Loucy (cell line): ENCODE data around the gene TNS4.

Source experiments
- H2AFZ ChIP-seq: fragments of 200-600 bp; sonication (generic); 2 replicates; pipeline ENCODE4 v1.6.0; 2016; ENCODE audit warnings: antibody characterized with exemption, mild to moderate bottlenecking, low read length, moderate library complexity
- H3F3A ChIP-seq: fragments of 200-600 bp; 2 replicates; pipeline ENCODE4 v1.6.0; 2016; ENCODE audit warnings: antibody characterized with exemption, low read depth, mild to moderate bottlenecking
- H3K27me3 ChIP-seq: fragments of 200-600 bp; sonication (generic); 2 replicates; pipeline ENCODE4 v1.6.1; 2014; ENCODE audit warnings: low read length, mild to moderate bottlenecking; ENCODE audit not compliant: insufficient read depth, poor library complexity, severe bottlenecking
- H3K36me3 ChIP-seq: fragments of 200-600 bp; sonication (generic); 2 replicates; pipeline ENCODE4 v1.6.1; 2016; ENCODE audit warnings: low read length; ENCODE audit not compliant: insufficient read depth
- H3K4me1 ChIP-seq: fragments of 200-600 bp; sonication (generic); 2 replicates; pipeline ENCODE4 v1.5.1; 2014; ENCODE audit warnings: low read length, mild to moderate bottlenecking; ENCODE audit not compliant: insufficient read depth, poor library complexity, severe bottlenecking
- H3K4me2 ChIP-seq: fragments of 200-600 bp; sonication (generic); 2 replicates; pipeline ENCODE4 v1.6.0; 2014; ENCODE audit warnings: antibody characterized with exemption, low read length, low read depth, mild to moderate bottlenecking; ENCODE audit not compliant: poor library complexity, severe bottlenecking
- H3K4me3 ChIP-seq: fragments of 200-600 bp; sonication (generic); 2 replicates; pipeline ENCODE4 v1.5.1; 2014; ENCODE audit warnings: low read length, mild to moderate bottlenecking, mixed read lengths; ENCODE audit not compliant: poor library complexity, severe bottlenecking
- H3K79me2 ChIP-seq: fragments of 200-600 bp; sonication (generic); 2 replicates; pipeline ENCODE4 v1.6.1; 2014; ENCODE audit warnings: low read length; ENCODE audit not compliant: insufficient read depth
- H3K9ac ChIP-seq: fragments of 200-600 bp; sonication (generic); 2 replicates; pipeline ENCODE4 v1.6.0; 2014; ENCODE audit warnings: mild to moderate bottlenecking, low read depth, low read length, moderate library complexity; ENCODE audit not compliant: poor library complexity, severe bottlenecking
- H3K9me2 ChIP-seq: fragments of 200-600 bp; sonication (generic); replicated peaks from 2 replicates; pipeline ENCODE4 v1.6.1; 2016; ENCODE audit warnings: low read depth, low read length, mixed read lengths
- H3K9me3 ChIP-seq: fragments of 200-600 bp; sonication (generic); 2 replicates; pipeline ENCODE4 v1.6.1; 2014; ENCODE audit warnings: mild to moderate bottlenecking, antibody characterized with exemption, low read length, low read depth; ENCODE audit not compliant: insufficient read depth
- H4K20me1 ChIP-seq: fragments of 200-600 bp; sonication (generic); 2 replicates; pipeline ENCODE4 v1.6.0; 2014; ENCODE audit warnings: antibody characterized with exemption, low read length, mild to moderate bottlenecking; ENCODE audit not compliant: insufficient read depth, poor library complexity, severe bottlenecking
- CTCF ChIP-seq: fragments of 200-600 bp; sonication (generic); conservative IDR thresholded peaks from 2 replicates; pipeline ENCODE4 v1.5.1; 2014; ENCODE audit warnings: mild to moderate bottlenecking, antibody characterized with exemption, low read length
- EZH2phosphoT487 ChIP-seq: fragments of 200-600 bp; IDR thresholded peaks from 2 replicates; pipeline ENCODE4 v1.6.1; 2018; ENCODE audit warnings: antibody characterized with exemption, mild to moderate bottlenecking, moderate library complexity, borderline replicate concordance

Gene TNS4

DNA sequence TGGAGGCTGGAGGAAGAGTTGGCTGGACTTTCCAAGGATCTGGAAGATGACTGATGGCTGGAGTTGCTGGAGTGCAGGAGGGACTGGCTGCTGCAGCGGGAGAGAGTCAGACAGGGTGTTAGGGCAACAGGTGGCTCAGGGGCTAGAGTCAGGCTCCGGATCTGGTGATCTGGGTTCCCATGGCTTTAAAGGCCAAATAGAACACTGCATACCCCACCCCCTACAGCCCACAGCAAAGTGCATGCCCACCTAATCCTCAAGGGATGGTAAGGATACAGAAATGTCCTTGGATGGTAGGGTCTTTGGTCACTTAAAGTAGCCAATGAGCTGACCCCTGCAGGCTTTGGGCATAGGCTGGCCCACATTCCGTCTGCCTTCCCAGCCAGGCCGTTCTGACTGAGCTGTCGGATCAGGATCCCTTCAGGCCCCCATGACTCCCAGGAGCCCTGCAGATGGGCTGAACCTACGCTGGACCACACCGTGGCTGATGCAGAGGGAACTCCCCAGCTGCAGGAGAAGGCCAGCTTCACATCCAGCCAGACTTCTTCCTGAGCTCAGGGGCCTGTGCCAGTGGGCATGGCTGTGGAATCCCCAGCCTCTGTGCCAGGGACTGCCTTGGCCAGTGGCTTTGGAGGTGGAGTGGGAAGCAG, 13.9 kb downstream of the TNS4 start:
- H4K20me1 ChIP-seq = no peaks in the 10 kb centered on the region
- H3K4me2 ChIP-seq = no peak overlapping the region
- no peaks in the 10 kb centered on the region for H3K79me2 ChIP-seq
- no peak overlapping the region for H2AFZ ChIP-seq
- TF ChIP-seq EZH2phosphoT487 (no peak), CTCF (no peak)
- no peaks in the 10 kb centered on the region for H3F3A ChIP-seq
- H3K4me1 ChIP-seq = peaks cover 19% of the 10 kb centered on the region
- H3K36me3 ChIP-seq = no peaks in the 10 kb centered on the region
- no peak overlapping the region for H3K4me3 ChIP-seq
- no peaks in the 10 kb centered on the region for H3K27me3 ChIP-seq
- H3K9ac ChIP-seq = no peak overlapping the region
- no peaks in the 10 kb centered on the region for H3K9me2 ChIP-seq
- H3K9me3 ChIP-seq = no peaks in the 10 kb centered on the region

DNA sequence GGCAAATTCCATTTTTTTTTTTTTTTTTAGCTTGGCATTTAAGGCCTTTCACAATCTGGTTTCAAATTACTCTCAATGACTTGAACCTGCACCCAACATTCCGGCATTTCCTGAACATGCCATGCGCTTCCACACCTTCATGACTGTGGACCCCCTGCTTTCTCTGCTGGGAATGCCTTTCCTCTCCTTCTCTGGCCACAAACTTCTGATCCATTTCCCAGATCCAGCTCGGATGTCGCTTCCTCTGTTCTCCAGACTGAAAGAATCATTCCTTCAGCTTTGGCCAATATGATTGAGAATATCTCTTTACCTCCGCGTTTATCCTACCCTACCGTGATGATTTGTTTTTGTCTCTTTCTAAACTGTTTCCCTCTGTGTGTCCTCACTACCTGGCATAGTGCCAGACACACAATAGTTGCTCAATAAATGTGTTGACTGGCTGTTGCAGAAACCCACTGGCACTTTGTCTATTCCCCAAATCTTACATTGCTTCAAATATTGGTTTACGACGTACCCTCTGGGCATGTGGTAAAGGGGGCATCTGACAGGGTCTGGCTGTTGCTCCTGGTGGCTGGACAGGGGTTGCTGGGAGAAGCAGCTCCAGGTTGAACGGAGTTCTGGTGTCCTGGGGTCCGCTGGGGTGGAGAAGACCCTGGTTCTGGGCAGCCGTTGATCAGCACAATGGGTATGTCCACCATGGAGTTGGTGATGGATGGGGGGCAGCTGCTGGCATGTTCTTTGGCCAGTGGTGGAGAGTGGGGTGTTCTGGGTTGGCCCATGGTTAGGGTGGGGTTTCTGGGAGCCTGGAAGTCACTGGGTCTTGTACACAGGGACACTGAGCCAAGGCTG, 14.7 kb downstream of the TNS4 start:
- no peak overlapping the region for H2AFZ ChIP-seq
- H3K4me3 ChIP-seq = no peak overlapping the region
- no peaks in the 10 kb centered on the region for H3K79me2 ChIP-seq
- H3K9me3 ChIP-seq = no peaks in the 10 kb centered on the region
- no peaks in the 10 kb centered on the region for H3K27me3 ChIP-seq
- H3K9me2 ChIP-seq = no peaks in the 10 kb centered on the region
- no peaks in the 10 kb centered on the region for H4K20me1 ChIP-seq
- no peaks in the 10 kb centered on the region for H3K36me3 ChIP-seq
- no peak overlapping the region for H3K9ac ChIP-seq
- H3K4me1 ChIP-seq = peaks cover 19% of the 10 kb centered on the region
- no peaks in the 10 kb centered on the region for H3F3A ChIP-seq
- no peak for TF ChIP-seq EZH2phosphoT487
- H3K4me2 ChIP-seq = no peak overlapping the region

GRCh38 chr17:40485851-40486521, 15.4 kb downstream of the TNS4 start:
- Histone ChIP-seq H3K36me3 (no peaks in the 10 kb centered on the region), H3K27me3 (no peaks in the 10 kb centered on the region), H4K20me1 (no peaks in the 10 kb centered on the region), H3K79me2 (no peaks in the 10 kb centered on the region), H3K9me3 (no peaks in the 10 kb centered on the region), H2AFZ (no peak overlapping the region), H3F3A (no peaks in the 10 kb centered on the region), H3K9ac (no peak overlapping the region), H3K9me2 (no peaks in the 10 kb centered on the region), H3K4me2 (no peak overlapping the region), H3K4me1 (peaks cover 16% of the 10 kb centered on the region), H3K4me3 (no peak overlapping the region)
- TF ChIP-seq EZH2phosphoT487 = no peak
- no peak for TF ChIP-seq CTCF
